Renal cortex interstitium (tissue), 15 donors: Measurements from ENCODE around the gene TRIM73. TPM values are rescaled to one million over a fixed set of nuclear protein-coding genes. Genes with fewer than 3 reads are reported as not detected.
"Not testable (repeated sequence)": the region's sequence is repeated elsewhere in the genome, so short reads cannot be mapped to it uniquely, and the experiment has no call there.

ENCODE experiments used
- DNase-seq, 11 donors: peaks; one replicate each; pipeline ENCODE4 v3.0.0-alpha.2; 2013; ENCODE audit warnings: low read depth in 9 of 11, low spot score in 4 of 11; ENCODE audit errors: extremely low read depth in 1 of 11
- long read RNA-seq, 16 experiments: transcript quantifications; one replicate each; lab custom pipeline, GENCODE V29; 2026
- polyA plus RNA-seq, 3 donors: library from polyadenylated mRNA; unstranded; fragments of 120-200 nt; gene quantifications; one replicate each; pipeline ENCODE4 v1.2.1, GENCODE V29; 2013; ENCODE audit not compliant: insufficient read length in 3 of 3

The TRIM73 gene
- 10 to 100 TPM in 1 of 3 donors, 1 to 10 TPM in 2; 3.4 to 11.9 (median 4.9) TPM for polyA plus RNA-seq
- long read RNA-seq, donor 1: 0 reads
- long read RNA-seq, donor 2: 0 reads
- long read RNA-seq, donor 3, partial matches to known transcripts: 0 of 1 reads
- long read RNA-seq, donor 3, other reads (novel, unspliced or antisense): 0 of 1 reads
- long read RNA-seq, donor 4, partial matches to known transcripts: 0 of 1 reads
- long read RNA-seq, donor 4, other reads (novel, unspliced or antisense): 0 of 1 reads
- long read RNA-seq, donor 5: 0 reads
- long read RNA-seq, donor 6: 0 reads
- long read RNA-seq, donor 7: 0 reads
- long read RNA-seq, donor 8: 0 reads
- long read RNA-seq, donor 9: 0 reads
- long read RNA-seq, donor 10: 0 reads
- long read RNA-seq, donor 11: 0 reads
- long read RNA-seq, donor 12: 0 reads
- long read RNA-seq, donor 13: 0 reads
- long read RNA-seq, donor 14: 0 reads
- long read RNA-seq, donor 15: 0 reads
- long read RNA-seq, donor 16: 0 reads

- not testable (repeated sequence) for DNase-seq
Observed at GRCh38 chr7:75395329-75395728, at the start of gene TRIM73. TSS of gene TRIM73 (plus strand) at chr7:75395629. CDS start at chr7:75398934, 3,305 bp downstream.

GRCh38 chr7:75358671-75359541 lies 36.5 kb upstream of the TRIM73 start:
- not testable (repeated sequence) for DNase-seq

- not testable (repeated sequence) for DNase-seq
Observed at GRCh38 chr7:75359542-75359848, 35.9 kb upstream of the TRIM73 start.

GRCh38 chr7:75364079-75364478 lies 31.4 kb upstream of the TRIM73 start:
- DNase-seq: not testable (repeated sequence)

- DNase-seq: not testable (repeated sequence)
Observed at GRCh38 chr7:75366643-75367042, 28.8 kb upstream of the TRIM73 start.

- DNase-seq: not testable (repeated sequence)
Observed at GRCh38 chr7:75367313-75367712, 28.1 kb upstream of the TRIM73 start.

GRCh38 chr7:75374144-75374518 lies 21.3 kb upstream of the TRIM73 start:
- not testable (repeated sequence) for DNase-seq

- not testable (repeated sequence) for DNase-seq
Observed at GRCh38 chr7:75374519-75375317, 20.7 kb upstream of the TRIM73 start.

- not testable (repeated sequence) for DNase-seq
Observed at GRCh38 chr7:75393194-75393593, 2.2 kb upstream of the TRIM73 start.

- DNase-seq: not testable (repeated sequence)
Observed at GRCh38 chr7:75397865-75398264, 2.4 kb downstream of the TRIM73 start.

GRCh38 chr7:75398771-75399700 lies 3.6 kb downstream of the TRIM73 start:
- not testable (repeated sequence) for DNase-seq

- not testable (repeated sequence) for DNase-seq
Observed at GRCh38 chr7:75400575-75400974, 5.1 kb downstream of the TRIM73 start.

- not testable (repeated sequence) for DNase-seq
Observed at GRCh38 chr7:75403455-75404443, 8.3 kb downstream of the TRIM73 start.

- not testable (repeated sequence) for DNase-seq
Observed at GRCh38 chr7:75404663-75405062, 9.2 kb downstream of the TRIM73 start.

- DNase-seq: not testable (repeated sequence)
Observed at GRCh38 chr7:75409880-75410822, 14.7 kb downstream of the TRIM73 start.

- not testable (repeated sequence) for DNase-seq
Observed at GRCh38 chr7:75410823-75411173, 15.4 kb downstream of the TRIM73 start.
